ENCODE measurements around the gene CABP4.

DNA sequence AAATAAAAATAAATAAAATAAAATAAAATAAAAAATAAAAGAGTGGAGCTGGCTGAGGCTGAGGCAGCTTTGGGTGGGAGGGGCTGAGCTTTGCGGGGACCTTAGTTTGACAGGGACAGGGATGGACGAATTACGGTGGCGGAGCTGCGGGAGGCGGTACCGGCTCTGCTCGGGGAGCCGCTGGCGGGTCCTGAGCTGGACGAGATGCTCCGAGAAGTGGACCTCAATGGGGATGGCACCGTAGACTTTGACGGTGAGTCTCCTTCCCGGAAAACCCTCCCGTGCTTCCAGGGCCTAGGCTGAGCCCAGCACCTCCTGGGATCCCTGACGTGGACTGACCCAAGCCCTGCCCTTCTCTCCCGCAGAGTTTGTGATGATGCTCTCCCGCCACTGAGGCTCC, 3.1 kb downstream of the CABP4 start:
- TF ChIP-seq, protein P1, sequence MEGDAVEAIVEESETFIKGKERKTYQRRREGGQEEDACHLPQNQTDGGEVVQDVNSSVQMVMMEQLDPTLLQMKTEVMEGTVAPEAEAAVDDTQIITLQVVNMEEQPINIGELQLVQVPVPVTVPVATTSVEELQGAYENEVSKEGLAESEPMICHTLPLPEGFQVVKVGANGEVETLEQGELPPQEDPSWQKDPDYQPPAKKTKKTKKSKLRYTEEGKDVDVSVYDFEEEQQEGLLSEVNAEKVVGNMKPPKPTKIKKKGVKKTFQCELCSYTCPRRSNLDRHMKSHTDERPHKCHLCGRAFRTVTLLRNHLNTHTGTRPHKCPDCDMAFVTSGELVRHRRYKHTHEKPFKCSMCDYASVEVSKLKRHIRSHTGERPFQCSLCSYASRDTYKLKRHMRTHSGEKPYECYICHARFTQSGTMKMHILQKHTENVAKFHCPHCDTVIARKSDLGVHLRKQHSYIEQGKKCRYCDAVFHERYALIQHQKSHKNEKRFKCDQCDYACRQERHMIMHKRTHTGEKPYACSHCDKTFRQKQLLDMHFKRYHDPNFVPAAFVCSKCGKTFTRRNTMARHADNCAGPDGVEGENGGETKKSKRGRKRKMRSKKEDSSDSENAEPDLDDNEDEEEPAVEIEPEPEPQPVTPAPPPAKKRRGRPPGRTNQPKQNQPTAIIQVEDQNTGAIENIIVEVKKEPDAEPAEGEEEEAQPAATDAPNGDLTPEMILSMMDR (IDR thresholded peaks at IDR 0.05), result no peak
- TF ChIP-seq POLR2A (IDR thresholded peaks at IDR 0.05) (no peak), EP300 (IDR thresholded peaks at IDR 0.05) (no peak), POLR2AphosphoS5 (IDR thresholded peaks at IDR 0.05) (no peak)
